SH-SY5Y (cell line): Measurements from ENCODE around the gene RCVRN.

Experiments
- GATA2 ChIP-seq: IDR thresholded peaks from 2 replicates; pipeline ENCODE4 v1.6.1; 2011; ENCODE audit warnings: mild to moderate bottlenecking, low read depth, low read length
- GATA3 ChIP-seq: IDR thresholded peaks from 2 replicates; pipeline ENCODE4 v1.6.1; 2011; ENCODE audit warnings: low read depth, mild to moderate bottlenecking, low read length, moderate library complexity

DNA sequence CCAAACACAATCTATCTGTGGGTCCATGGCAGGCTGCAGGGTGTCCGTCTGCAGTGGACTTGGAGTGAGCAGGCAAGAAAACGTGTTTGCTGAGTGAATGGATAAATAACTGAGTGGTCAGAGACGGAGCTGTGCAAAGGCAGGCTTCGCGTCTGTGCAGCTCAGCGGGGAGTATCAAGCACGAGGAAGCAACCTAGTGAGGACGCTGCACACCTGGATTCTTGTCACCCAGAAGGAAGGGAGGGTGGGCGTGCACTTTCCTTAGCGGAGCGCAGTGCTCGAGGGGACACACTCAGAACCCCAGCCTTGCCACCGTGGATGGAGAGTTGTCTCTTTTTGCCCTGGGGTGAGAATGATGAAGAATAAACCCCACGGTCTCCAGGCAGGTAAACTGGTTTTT, 1.5 kb upstream of the RCVRN start:
- TF ChIP-seq GATA3 (no peak), GATA2 (no peak)
